NCI-H1105 treated with DMSO at 0.1 percent for 48 hours (cell line): Measurements from ENCODE around the gene FARP2.
A peak's percentile ranks its signal among the peaks of the same experiment; 100 is the strongest.
"Not testable (repeated sequence)": the region's sequence is repeated elsewhere in the genome, so short reads cannot be mapped to it uniquely, and the experiment has no call there.

Source experiments
- DNase-seq: peaks from one replicate; lab custom pipeline; 2025; lab: John Stamatoyannopoulos, UW

The FARP2 gene

DNA sequence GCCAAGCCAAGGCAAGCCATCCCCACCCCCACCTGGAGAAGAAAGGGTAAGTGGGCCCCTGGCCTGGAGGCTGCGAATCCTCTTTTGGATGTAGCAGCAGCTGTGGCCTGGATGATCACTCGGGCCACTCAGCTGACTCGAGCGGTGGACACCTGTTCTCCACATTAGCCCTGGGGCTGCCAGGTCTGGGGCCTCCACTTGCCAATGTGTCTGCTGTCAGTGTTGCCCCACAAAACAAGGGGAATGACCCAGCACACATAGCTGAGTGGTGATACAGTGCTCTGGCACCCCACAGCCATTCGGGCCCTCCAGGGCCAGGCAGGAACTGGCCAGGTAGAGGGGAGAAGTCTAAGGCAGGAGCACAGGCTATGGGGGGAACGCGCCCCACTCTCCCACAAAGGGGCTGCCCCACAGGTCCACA is 149.7 kb downstream of the FARP2 start:
- DNase-seq: no peak

- not testable (repeated sequence) for DNase-seq
Observed at GRCh38 chr2:241506317-241506716, 150.2 kb downstream of the FARP2 start.

DNA sequence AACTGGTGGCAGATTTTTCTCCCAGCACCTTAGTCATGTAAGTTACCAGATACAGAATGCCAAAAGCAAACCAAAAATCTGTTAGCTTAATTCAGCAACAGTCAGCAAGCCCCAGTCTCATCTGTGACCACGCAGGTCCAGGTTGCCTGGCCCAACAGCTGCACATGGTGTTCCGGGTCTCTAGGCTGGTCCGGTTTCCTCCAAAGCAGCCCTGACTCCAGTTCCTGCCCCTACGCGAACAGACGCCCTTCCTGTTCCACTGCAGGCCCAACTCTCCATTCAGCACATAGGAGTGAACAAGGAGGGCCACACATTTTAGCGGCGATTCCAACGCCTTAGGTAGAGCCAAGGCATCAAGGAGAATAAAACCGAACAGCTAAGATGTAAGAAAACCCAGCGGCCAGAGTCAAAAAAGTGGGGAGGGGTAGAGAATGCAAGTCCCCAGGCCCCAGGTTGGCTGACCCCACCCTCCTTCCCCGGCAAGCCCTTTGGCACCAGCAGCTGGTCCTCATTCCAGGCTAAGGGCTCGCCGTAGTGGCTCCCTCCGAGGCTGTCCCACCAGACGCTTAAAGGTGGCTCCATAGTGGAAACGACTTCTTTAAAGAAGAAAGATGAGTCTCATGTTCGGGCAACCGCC is 150.8 kb downstream of the FARP2 start:
- no peak for DNase-seq

GRCh38 chr2:241507430-241508239 is 151.6 kb downstream of the FARP2 start:
- DNase-seq: peak; percentile 39

- peak; percentile 95 for DNase-seq
Observed at GRCh38 chr2:241508240-241509154, 152.4 kb downstream of the FARP2 start, which contains the start of gene STK25. TSS of gene STK25 (minus strand) at chr2:241508584. CDS start at chr2:241508035, 549 bp downstream.

DNA sequence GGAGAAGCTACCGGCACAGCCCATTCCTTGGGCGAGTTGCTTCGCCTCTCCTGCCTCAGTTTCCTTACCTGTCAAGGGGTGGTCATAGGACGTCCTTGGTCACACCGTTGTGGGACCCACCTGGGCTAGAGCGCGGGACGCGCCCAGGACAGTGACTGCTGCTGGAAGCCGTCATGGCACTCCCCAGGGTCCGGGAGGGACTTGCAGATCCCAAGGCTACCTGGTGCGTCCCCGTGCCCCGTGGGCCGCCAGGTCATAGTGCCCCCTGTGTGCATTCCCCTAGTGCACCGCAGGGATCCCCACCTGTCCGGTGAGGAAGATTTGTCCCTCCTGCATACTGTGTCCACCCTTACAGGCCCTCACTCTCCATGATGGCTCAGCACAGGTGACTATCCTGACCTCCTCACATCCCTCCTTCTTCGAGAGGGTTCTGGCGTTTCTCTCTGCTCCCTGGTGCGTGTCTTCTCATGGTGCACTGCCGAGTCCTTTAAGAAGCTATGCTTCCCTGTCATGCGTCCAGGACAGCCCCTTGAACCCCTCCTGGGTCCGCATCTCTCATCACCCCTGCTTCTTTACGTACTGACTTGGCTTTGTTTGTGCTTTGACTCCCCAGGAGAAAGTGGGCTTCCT is 153.2 kb downstream of the FARP2 start:
- no peak for DNase-seq

DNA sequence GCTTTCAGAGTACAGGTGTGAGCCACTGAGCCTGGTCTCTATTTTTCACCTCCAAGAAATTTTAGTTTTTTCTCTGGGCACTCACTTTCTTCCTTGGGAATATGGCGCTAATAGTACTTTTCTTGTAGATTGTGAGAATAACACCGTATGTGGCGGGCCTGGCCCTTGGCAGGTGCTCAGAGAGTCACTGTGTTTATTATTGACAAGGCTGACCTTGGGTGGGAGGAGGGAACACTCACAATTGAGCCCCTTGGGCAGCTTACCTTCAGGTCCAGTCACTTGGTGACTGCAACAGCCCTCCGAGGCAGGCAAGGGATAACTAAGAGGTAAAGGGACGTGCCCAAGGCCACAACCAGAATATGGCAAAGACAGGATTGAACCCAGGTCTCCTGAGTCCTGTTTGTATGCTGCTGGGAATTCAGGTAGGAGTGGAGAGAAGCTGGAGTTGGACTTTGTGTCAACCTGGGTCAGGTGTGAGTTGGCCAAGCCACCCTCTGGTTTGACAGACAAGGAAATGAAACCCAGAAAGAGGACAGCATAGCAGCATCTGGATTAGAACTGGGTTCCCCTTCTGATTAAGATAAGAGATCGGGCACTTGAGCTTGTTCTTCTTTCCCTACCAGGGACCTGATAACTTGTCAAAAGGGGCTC is 155.1 kb downstream of the FARP2 start:
- DNase-seq: no peak

DNA sequence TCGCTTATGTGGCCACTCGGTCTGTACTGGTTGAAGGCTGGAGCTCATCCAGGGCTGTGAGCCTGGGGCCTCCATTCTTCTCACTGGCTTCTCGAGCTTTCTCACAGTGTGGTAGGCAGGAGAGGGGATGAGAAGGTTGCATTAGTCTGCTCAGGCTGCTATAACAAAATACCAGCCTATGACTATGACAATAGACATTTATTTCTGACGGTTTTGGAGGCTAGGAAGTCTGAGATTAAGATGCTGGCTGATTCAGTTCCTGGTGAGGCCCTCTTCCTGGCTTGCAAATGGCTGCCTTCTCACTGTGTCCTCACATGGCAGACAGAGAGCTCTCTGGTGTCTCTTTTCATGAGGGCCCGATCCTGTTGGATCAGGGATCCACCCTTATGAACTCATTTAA is 158.5 kb downstream of the FARP2 start:
- DNase-seq: no peak

GRCh38 chr2:241514986-241515737 is 159.1 kb downstream of the FARP2 start:
- DNase-seq: no peak

DNA sequence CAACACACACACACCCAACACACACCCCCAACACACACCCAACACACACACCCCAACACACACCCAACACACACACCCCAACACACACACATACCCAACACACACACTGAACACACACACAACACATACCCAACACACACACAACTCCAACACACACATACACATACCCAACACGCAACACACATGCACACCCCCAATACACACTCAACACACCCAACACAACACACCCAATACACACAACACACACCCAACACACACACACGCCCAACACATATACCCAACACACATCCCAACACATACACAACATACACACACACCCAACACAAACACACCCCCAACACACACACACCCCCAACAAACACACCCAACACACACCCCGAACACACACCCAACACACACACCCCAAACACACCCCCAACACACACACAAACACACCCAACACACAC is 160.5 kb downstream of the FARP2 start:
- no peak for DNase-seq

- DNase-seq: no peak
Observed at GRCh38 chr2:241517297-241517696, 161.2 kb downstream of the FARP2 start.

DNA sequence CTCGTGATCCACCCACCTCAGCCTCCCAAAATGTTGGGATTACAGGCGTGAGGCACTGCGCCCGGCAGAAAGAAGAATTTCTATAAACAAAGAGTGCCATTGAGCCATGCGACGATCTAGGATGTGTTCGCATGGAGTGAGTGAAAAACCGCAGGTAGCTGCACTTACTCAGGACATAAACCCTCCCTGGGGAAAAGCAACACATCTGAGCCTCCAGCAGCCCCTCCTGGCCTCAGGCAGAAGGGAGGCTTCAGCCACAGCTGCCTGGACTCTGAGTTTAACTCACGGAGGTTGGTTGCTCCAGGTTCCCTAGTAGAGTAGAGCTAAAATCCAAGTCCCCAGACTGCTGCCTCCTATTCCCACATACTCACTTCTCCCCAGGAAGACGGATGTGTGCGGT is 163.6 kb downstream of the FARP2 start:
- DNase-seq: no peak

DNA sequence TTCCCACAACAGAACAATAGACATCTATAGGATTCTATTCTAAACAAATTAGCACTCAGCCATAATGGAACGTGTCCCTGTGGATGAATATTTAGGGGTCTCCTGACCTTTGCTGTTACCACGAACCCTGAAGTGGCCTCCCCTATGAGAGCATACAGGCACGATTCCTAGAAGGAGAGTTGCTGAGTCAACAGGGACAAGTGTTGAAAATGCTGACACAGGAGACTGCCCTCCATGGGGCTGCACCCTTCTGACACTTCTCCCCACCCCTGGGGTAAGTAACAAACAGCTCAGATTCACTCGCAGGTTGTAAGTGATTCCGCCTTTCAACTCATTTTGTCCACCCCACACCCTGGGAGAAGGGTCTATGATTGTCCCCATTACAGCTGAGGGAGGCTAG is 166.4 kb downstream of the FARP2 start:
- no peak for DNase-seq

- not testable (repeated sequence) for DNase-seq
Observed at GRCh38 chr2:241525818-241526780, 170.0 kb downstream of the FARP2 start.

GRCh38 chr2:241530571-241530970 is 174.5 kb downstream of the FARP2 start:
- no peak for DNase-seq

DNA sequence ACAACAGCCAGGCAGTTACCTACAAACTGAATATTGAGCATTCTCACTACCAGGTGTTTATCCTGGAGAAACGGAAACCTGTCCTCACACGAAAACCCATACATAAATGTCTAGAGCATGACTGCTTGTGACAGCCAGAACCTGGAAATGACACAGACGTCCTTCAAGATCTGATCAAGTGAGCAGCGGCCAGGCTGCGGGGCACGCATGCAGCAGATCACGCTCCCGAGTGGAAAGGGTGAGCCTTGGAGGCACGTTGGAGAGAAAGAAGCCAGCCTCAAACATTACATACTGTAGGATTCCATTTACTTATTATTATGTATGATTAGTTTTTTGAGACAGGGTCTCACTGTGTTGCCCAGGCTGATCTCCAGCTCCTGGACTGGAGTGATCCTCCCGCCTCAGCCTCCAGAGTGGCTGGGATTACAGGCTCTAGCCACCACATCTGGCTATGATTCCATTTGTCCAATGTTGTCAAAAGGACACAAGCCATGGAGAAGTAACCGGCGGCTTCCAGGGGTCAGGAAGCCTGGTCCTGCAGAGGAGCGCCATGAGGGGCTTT is 175.2 kb downstream of the FARP2 start:
- DNase-seq: no peak

DNA sequence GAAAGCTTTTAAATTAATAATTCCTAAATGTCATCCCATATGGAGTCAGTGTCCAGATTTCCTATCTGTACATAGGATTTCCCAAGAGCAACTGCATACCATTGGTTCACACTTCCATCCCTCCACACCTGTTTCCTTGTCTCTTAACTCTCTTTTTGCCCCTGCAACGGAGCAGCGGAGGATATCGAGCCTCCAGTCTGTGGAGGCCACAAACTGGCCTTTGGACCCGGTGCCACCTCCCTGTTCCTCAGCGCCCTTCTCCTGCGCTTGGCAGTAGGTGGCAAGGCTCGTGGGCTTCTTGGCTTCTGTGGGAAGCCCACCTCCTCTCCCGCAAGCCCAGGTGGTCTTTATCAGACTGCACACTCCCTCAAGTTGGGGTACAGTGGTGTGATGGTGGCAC is 176.1 kb downstream of the FARP2 start:
- no peak for DNase-seq

GRCh38 chr2:241532733-241533601 is 176.9 kb downstream of the FARP2 start:
- DNase-seq: no peak
